Measurements from ENCODE around the gene DHRSX.
"Not testable (repeated sequence)": the region's sequence is repeated elsewhere in the genome, so short reads cannot be mapped to it uniquely, and the experiment has no call there.

DHRSX gene

GRCh38 chrX:2474963-2475726 is 25.6 kb downstream of the DHRSX start:
- DNase-seq (ENCODE audit: low read depth, low spot score): no peak

GRCh38 chrX:2474280-2474962 is 26.4 kb downstream of the DHRSX start:
- DNase-seq (ENCODE audit: low read depth, low spot score): no peak

GRCh38 chrX:2473064-2473463 is 27.7 kb downstream of the DHRSX start:
- DNase-seq (ENCODE audit: low read depth, low spot score): not testable (repeated sequence)

- DNase-seq (ENCODE audit: low read depth, low spot score): no peak
These were observed 29.1 kb downstream of the DHRSX start for GRCh38 chrX:2471641-2472040.

- DNase-seq (ENCODE audit: low read depth, low spot score): not testable (repeated sequence)
These were observed 29.6 kb downstream of the DHRSX start for GRCh38 chrX:2471126-2471525.

GRCh38 chrX:2469852-2470251 is 30.9 kb downstream of the DHRSX start:
- not testable (repeated sequence) for DNase-seq (ENCODE audit: low read depth, low spot score)

GRCh38 chrX:2469196-2469685 is 31.5 kb downstream of the DHRSX start:
- no peak for DNase-seq (ENCODE audit: low read depth, low spot score)

GRCh38 chrX:2468261-2469195 is 32.2 kb downstream of the DHRSX start:
- DNase-seq (ENCODE audit: low read depth, low spot score): no peak

- DNase-seq (ENCODE audit: low read depth, low spot score): no peak
These were observed 33.7 kb downstream of the DHRSX start for GRCh38 chrX:2466876-2467656.

GRCh38 chrX:2464677-2465166 is 36.1 kb downstream of the DHRSX start:
- no peak for DNase-seq (ENCODE audit: low read depth, low spot score)

GRCh38 chrX:2463973-2464676 is 36.7 kb downstream of the DHRSX start:
- DNase-seq (ENCODE audit: low read depth, low spot score): no peak

GRCh38 chrX:2463481-2463880 is 37.3 kb downstream of the DHRSX start:
- DNase-seq (ENCODE audit: low read depth, low spot score): not testable (repeated sequence)

- no peak for DNase-seq (ENCODE audit: low read depth, low spot score)
These were observed 38.0 kb downstream of the DHRSX start for GRCh38 chrX:2462780-2463179.

- no peak for DNase-seq (ENCODE audit: low read depth, low spot score)
These were observed 38.7 kb downstream of the DHRSX start for GRCh38 chrX:2462074-2462473.

- no peak for DNase-seq (ENCODE audit: low read depth, low spot score)
These were observed 39.1 kb downstream of the DHRSX start for GRCh38 chrX:2461711-2462016.

GRCh38 chrX:2460821-2461710 is 39.7 kb downstream of the DHRSX start:
- DNase-seq (ENCODE audit: low read depth, low spot score): not testable (repeated sequence)

GRCh38 chrX:2460048-2460447 is 40.7 kb downstream of the DHRSX start:
- not testable (repeated sequence) for DNase-seq (ENCODE audit: low read depth, low spot score)

- no peak for DNase-seq (ENCODE audit: low read depth, low spot score)
These were observed 42.5 kb downstream of the DHRSX start for GRCh38 chrX:2458309-2458708.

All from activated CD4-positive, CD25-positive, alpha-beta regulatory T cell treated with anti-CD3 and anti-CD28 coated beads, Interleukin-2, amount 50 U/mL, for 16 hours (primary cell).